ENCODE results near the gene GRIP2. TPM values are rescaled to one million over a fixed set of nuclear protein-coding genes. Genes with fewer than 3 reads are reported as not detected.

Gene GRIP2
- total and polyA plus RNA-seq, 10 donors: 0.15 to 3.7 (median 1.2) TPM

GRCh38 chr3:14440531-14441239, 99.5 kb downstream of the GRIP2 start:
- Histone ChIP-seq H3K9me3 (no peaks in the 10 kb centered on the region), H3K27me3 (replicated peaks in 1 of 7) (no peaks in the 10 kb centered on the region), H3K4me1 (peaks cover 41 to 74% (median 60%) of the 10 kb centered on the region in 6 donors), H3K36me3 (peaks cover 0 to 41% (median 20%) of the 10 kb centered on the region in 6 donors), H3K27ac (peak overlapping the region in 2 of 8 donors; percentile 69 to 84), H3K4me3 (no peak overlapping the region)
- DNase-seq: no peak
- 71 to 84% (median 81%) methylated on average over 11 of the region's 11 CpGs for WGBS, 5 donors
- intact Hi-C loops (cut with DNase I; ENCODE audit: low total_unique reads): no loop called here
- TF ChIP-seq POLR2AphosphoS5 (IDR thresholded peaks at IDR 0.05): no peak
- TF ChIP-seq POLR2A (IDR thresholded peaks at IDR 0.05): no peak
- TF ChIP-seq CTCF (IDR thresholded peaks at IDR 0.05 in 8 of 11, conservative IDR thresholded peaks at IDR 0.05 in 3 of 11): no peak

GRCh38 chr3:14440168-14440518, 100.0 kb downstream of the GRIP2 start:
- peak overlapping the region in 5 of 8 donors; percentile 46 to 84 (median 69) for H3K27ac ChIP-seq
- H3K36me3 ChIP-seq: peaks cover 0 to 35% (median 14%) of the 10 kb centered on the region in 6 donors
- peaks cover 45 to 79% (median 66%) of the 10 kb centered on the region in 6 donors for H3K4me1 ChIP-seq
- DNase-seq: no peak
- H3K4me3 ChIP-seq: peak overlapping the region in 1 of 8 donors; percentile 36
- WGBS, 5 donors: 53 to 77% (median 64%) methylated on average over 3 of the region's 3 CpGs
- intact Hi-C loops (cut with DNase I; ENCODE audit: low total_unique reads): no loop called here
- TF ChIP-seq POLR2AphosphoS5 (IDR thresholded peaks at IDR 0.05): no peak
- TF ChIP-seq POLR2A (IDR thresholded peaks at IDR 0.05): no peak
- TF ChIP-seq CTCF (IDR thresholded peaks at IDR 0.05 in 8 of 11, conservative IDR thresholded peaks at IDR 0.05 in 3 of 11): no peak
- H3K9me3 ChIP-seq: no peaks in the 10 kb centered on the region
- no peaks in the 10 kb centered on the region for H3K27me3 ChIP-seq (replicated peaks in 1 of 7)

- peak; percentile 92 for DNase-seq
- Histone ChIP-seq H3K9me3 (no peaks in the 10 kb centered on the region), H3K36me3 (peaks cover 0 to 30% (median 10%) of the 10 kb centered on the region in 6 donors), H3K4me1 (peaks cover 50 to 84% (median 71%) of the 10 kb centered on the region in 6 donors), H3K27ac (peak overlapping the region in 6 of 8 donors; percentile 46 to 84 (median 64)), H3K4me3 (peak overlapping the region in 1 of 8 donors; percentile 36), H3K27me3 (replicated peaks in 1 of 7) (no peaks in the 10 kb centered on the region)
- intact Hi-C loops (cut with DNase I; ENCODE audit: low total_unique reads): no loop called here
- TF ChIP-seq POLR2A (IDR thresholded peaks at IDR 0.05): no peak
- peak; percentile 65 to 74 (median 68) for TF ChIP-seq POLR2AphosphoS5 (IDR thresholded peaks at IDR 0.05)
- TF ChIP-seq CTCF (IDR thresholded peaks at IDR 0.05 in 8 of 11, conservative IDR thresholded peaks at IDR 0.05 in 3 of 11): no peak
- WGBS, 5 donors: 27 to 46% (median 43%) methylated on average over 10 to 13 of the region's 13 CpGs
Measured at GRCh38 chr3:14439501-14440167, 100.5 kb downstream of the GRIP2 start.

Small RNAs within 50 kb of the gene (small RNA-seq; reads per million reads assigned to genes)
- 0 reads per million in 4 donors for gene RNU6-905P

Other genes with a start within 250 kb of the GRIP2 start
- 100 to 1,000 TPM in 6 of 7 donors, 10 to 100 TPM in 1; 75.4 to 150 (median 128) TPM for gene SLC6A6, start 137.7 kb downstream of the GRIP2 start, total RNA-seq
- 10 to 100 TPM in 1 of 3 donors, 1 to 10 TPM in 2; 3.4 to 14.2 (median 3.9) TPM for gene SLC6A6, start 137.7 kb downstream of the GRIP2 start, polyA plus RNA-seq
- gene CCDC174, start 111.4 kb upstream of the GRIP2 start, total RNA-seq: 10 to 100 TPM; 26.2 to 41.0 (median 31.0) TPM
- gene CCDC174, start 111.4 kb upstream of the GRIP2 start, polyA plus RNA-seq: 10 to 100 TPM; 14.0 to 20.0 (median 14.4) TPM
- gene C3orf20, start 134.8 kb upstream of the GRIP2 start, total RNA-seq: 1 to 10 TPM in 1 of 7 donors, under 1 TPM in 6; 0.17 to 1.1 (median 0.30) TPM
- gene C3orf20, start 134.8 kb upstream of the GRIP2 start, polyA plus RNA-seq: not detected

Data from spleen (tissue), 11 donors.